Loucy (cell line): Measurements from ENCODE around the gene GGN.

Experiments used
- H2AFZ ChIP-seq: fragments of 200-600 bp; sonication (generic); 2 replicates; pipeline ENCODE4 v1.6.0; 2016; ENCODE audit warnings: antibody characterized with exemption, mild to moderate bottlenecking, low read length, moderate library complexity
- H3F3A ChIP-seq: fragments of 200-600 bp; 2 replicates; pipeline ENCODE4 v1.6.0; 2016; ENCODE audit warnings: antibody characterized with exemption, low read depth, mild to moderate bottlenecking
- H3K27me3 ChIP-seq: fragments of 200-600 bp; sonication (generic); 2 replicates; pipeline ENCODE4 v1.6.1; 2014; ENCODE audit warnings: low read length, mild to moderate bottlenecking; ENCODE audit not compliant: insufficient read depth, poor library complexity, severe bottlenecking
- H3K36me3 ChIP-seq: fragments of 200-600 bp; sonication (generic); 2 replicates; pipeline ENCODE4 v1.6.1; 2016; ENCODE audit warnings: low read length; ENCODE audit not compliant: insufficient read depth
- H3K4me1 ChIP-seq: fragments of 200-600 bp; sonication (generic); 2 replicates; pipeline ENCODE4 v1.5.1; 2014; ENCODE audit warnings: low read length, mild to moderate bottlenecking; ENCODE audit not compliant: insufficient read depth, poor library complexity, severe bottlenecking
- H3K4me2 ChIP-seq: fragments of 200-600 bp; sonication (generic); 2 replicates; pipeline ENCODE4 v1.6.0; 2014; ENCODE audit warnings: antibody characterized with exemption, low read length, low read depth, mild to moderate bottlenecking; ENCODE audit not compliant: poor library complexity, severe bottlenecking
- H3K4me3 ChIP-seq: fragments of 200-600 bp; sonication (generic); 2 replicates; pipeline ENCODE4 v1.5.1; 2014; ENCODE audit warnings: low read length, mild to moderate bottlenecking, mixed read lengths; ENCODE audit not compliant: poor library complexity, severe bottlenecking
- H3K79me2 ChIP-seq: fragments of 200-600 bp; sonication (generic); 2 replicates; pipeline ENCODE4 v1.6.1; 2014; ENCODE audit warnings: low read length; ENCODE audit not compliant: insufficient read depth
- H3K9ac ChIP-seq: fragments of 200-600 bp; sonication (generic); 2 replicates; pipeline ENCODE4 v1.6.0; 2014; ENCODE audit warnings: mild to moderate bottlenecking, low read depth, low read length, moderate library complexity; ENCODE audit not compliant: poor library complexity, severe bottlenecking
- H3K9me2 ChIP-seq: fragments of 200-600 bp; sonication (generic); replicated peaks from 2 replicates; pipeline ENCODE4 v1.6.1; 2016; ENCODE audit warnings: low read depth, low read length, mixed read lengths
- H3K9me3 ChIP-seq: fragments of 200-600 bp; sonication (generic); 2 replicates; pipeline ENCODE4 v1.6.1; 2014; ENCODE audit warnings: mild to moderate bottlenecking, antibody characterized with exemption, low read length, low read depth; ENCODE audit not compliant: insufficient read depth
- H4K20me1 ChIP-seq: fragments of 200-600 bp; sonication (generic); 2 replicates; pipeline ENCODE4 v1.6.0; 2014; ENCODE audit warnings: antibody characterized with exemption, low read length, mild to moderate bottlenecking; ENCODE audit not compliant: insufficient read depth, poor library complexity, severe bottlenecking
- EZH2phosphoT487 ChIP-seq: fragments of 200-600 bp; IDR thresholded peaks from 2 replicates; pipeline ENCODE4 v1.6.1; 2018; ENCODE audit warnings: antibody characterized with exemption, mild to moderate bottlenecking, moderate library complexity, borderline replicate concordance
- TF ChIP-seq, protein P1 (sequence below): fragments of 200-600 bp; sonication (generic); conservative IDR thresholded peaks from 2 replicates; pipeline ENCODE4 v1.5.1; 2014; ENCODE audit warnings: mild to moderate bottlenecking, antibody characterized with exemption, low read length

Gene GGN

DNA sequence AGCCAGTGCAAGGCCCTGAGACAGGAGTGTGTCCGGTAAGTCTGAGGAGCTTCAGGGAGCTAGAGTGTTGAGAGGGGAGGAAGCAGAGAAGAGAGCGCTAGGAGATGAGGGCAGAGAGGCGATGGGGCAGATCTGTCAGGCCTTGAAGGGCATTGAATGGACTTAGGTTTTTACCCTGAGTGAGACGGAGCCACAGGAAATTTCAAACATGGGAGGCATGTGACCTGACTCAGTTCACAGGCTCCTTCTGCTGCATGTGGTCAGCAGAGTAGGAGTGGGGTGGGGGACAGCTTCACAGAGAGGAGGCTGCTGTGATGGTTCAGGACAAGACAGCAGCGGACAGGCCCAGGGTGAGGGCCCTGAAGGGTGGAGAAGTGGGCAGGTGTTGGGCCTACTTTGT lies 12.5 kb upstream of the GGN start:
- no peaks in the 10 kb centered on the region for H3K9me3 ChIP-seq
- H4K20me1 ChIP-seq, result no peaks in the 10 kb centered on the region
- H3K4me1 ChIP-seq, result peaks cover 13% of the 10 kb centered on the region
- H3F3A ChIP-seq, result no peaks in the 10 kb centered on the region
- H3K4me3 ChIP-seq, result no peak overlapping the region
- no peak overlapping the region for H2AFZ ChIP-seq
- no peak overlapping the region for H3K9ac ChIP-seq
- no peaks in the 10 kb centered on the region for H3K9me2 ChIP-seq
- H3K27me3 ChIP-seq, result no peaks in the 10 kb centered on the region
- no peaks in the 10 kb centered on the region for H3K36me3 ChIP-seq
- no peak overlapping the region for H3K4me2 ChIP-seq
- peaks cover 6% of the 10 kb centered on the region for H3K79me2 ChIP-seq
- TF ChIP-seq, protein P1, sequence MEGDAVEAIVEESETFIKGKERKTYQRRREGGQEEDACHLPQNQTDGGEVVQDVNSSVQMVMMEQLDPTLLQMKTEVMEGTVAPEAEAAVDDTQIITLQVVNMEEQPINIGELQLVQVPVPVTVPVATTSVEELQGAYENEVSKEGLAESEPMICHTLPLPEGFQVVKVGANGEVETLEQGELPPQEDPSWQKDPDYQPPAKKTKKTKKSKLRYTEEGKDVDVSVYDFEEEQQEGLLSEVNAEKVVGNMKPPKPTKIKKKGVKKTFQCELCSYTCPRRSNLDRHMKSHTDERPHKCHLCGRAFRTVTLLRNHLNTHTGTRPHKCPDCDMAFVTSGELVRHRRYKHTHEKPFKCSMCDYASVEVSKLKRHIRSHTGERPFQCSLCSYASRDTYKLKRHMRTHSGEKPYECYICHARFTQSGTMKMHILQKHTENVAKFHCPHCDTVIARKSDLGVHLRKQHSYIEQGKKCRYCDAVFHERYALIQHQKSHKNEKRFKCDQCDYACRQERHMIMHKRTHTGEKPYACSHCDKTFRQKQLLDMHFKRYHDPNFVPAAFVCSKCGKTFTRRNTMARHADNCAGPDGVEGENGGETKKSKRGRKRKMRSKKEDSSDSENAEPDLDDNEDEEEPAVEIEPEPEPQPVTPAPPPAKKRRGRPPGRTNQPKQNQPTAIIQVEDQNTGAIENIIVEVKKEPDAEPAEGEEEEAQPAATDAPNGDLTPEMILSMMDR, result no peak
- no peak for TF ChIP-seq EZH2phosphoT487

DNA sequence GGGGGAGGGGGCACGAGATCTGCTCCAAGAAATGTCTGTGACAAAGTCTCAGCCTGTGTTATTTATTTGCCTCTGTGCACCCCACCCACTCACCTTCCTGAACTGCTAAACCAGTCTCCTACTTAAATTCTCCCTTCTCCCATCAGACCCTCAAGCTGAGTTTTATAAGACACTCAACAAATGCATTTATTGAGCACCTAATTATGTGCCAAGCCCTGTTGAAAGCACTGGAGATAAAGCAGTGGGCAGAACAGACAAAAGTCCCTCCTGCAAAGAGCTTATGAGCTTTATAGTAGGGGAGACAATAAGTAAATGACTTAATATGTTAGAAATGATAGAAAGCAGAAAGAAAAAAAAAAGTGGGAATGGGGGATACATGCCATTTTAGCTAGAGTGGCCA lies 11.7 kb upstream of the GGN start:
- TF ChIP-seq, protein P1, result no peak
- TF ChIP-seq EZH2phosphoT487, result no peak
- H3K4me1 ChIP-seq, result peaks cover 12% of the 10 kb centered on the region

DNA sequence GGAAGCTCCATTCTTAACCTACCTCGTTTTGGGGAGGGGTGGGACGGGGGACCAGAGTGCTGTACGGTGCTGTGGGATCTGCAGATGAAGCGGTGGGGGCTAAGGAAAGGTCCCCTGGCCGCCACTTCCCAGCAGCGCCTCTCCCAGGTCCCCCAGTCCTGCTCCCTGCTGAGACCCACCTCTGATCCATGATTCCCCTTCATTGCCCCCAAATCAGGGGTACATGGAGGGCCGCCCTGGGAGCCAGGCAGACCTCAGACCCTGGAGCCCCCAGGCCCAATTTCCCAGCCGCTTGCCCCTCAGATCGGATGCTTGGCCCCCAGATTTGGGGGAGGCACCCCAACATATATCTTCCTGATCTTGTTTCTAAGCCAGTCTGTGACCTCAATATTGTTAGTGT lies 11.2 kb upstream of the GGN start:
- Histone ChIP-seq H3K4me1 (peaks cover 7% of the 10 kb centered on the region), H3K9me2 (no peaks in the 10 kb centered on the region), H3K79me2 (peaks cover 3% of the 10 kb centered on the region), H3K4me2 (no peak overlapping the region), H3K9ac (no peak overlapping the region), H3K27me3 (no peaks in the 10 kb centered on the region), H2AFZ (no peak overlapping the region), H3K9me3 (no peaks in the 10 kb centered on the region), H3F3A (no peaks in the 10 kb centered on the region), H4K20me1 (no peaks in the 10 kb centered on the region), H3K36me3 (no peaks in the 10 kb centered on the region), H3K4me3 (no peak overlapping the region)
- no peak for TF ChIP-seq EZH2phosphoT487
- TF ChIP-seq, protein P1, result no peak

More for the DNA sequence above, 11.7 kb upstream of the GGN start:
- H3F3A ChIP-seq, result no peaks in the 10 kb centered on the region
- no peak overlapping the region for H2AFZ ChIP-seq
- H3K9me2 ChIP-seq, result no peaks in the 10 kb centered on the region
- H3K4me3 ChIP-seq, result no peak overlapping the region
- no peaks in the 10 kb centered on the region for H3K27me3 ChIP-seq
- H3K79me2 ChIP-seq, result peaks cover 6% of the 10 kb centered on the region
- H3K36me3 ChIP-seq, result no peaks in the 10 kb centered on the region
- no peak overlapping the region for H3K4me2 ChIP-seq
- no peaks in the 10 kb centered on the region for H4K20me1 ChIP-seq
- no peak overlapping the region for H3K9ac ChIP-seq
- no peaks in the 10 kb centered on the region for H3K9me3 ChIP-seq
